Omental fat pad (tissue), 4 donors: ENCODE results near the gene SLC2A9. TPM values are rescaled to one million over a fixed set of nuclear protein-coding genes. Genes with fewer than 3 reads are reported as not detected.

ENCODE experiments used
- ATAC-seq: fragments of 150-250 bp; one replicate; pipeline ENCODE4 v1.9.1; 2016; ENCODE audit warnings: mild to moderate bottlenecking, moderate library complexity; ENCODE audit not compliant: low FRiP score
- DNase-seq: peaks from one replicate; pipeline ENCODE4 v3.0.0-alpha.2; 2019; ENCODE audit warnings: low spot score
- CTCF ChIP-seq, 3 donors: fragments of 450-650 bp; IDR thresholded peaks; one replicate each; pipeline ENCODE4 v1.5.1; 2016 to 2017; ENCODE audit warnings: antibody characterized with exemption in 3 of 3, mild to moderate bottlenecking in 3 of 3, moderate library complexity in 2 of 3
- total RNA-seq, 4 donors: library from RNA; depleted of rRNA; stranded (reverse); fragments of >200 nt; gene quantifications; one replicate each; pipeline ENCODE4 v1.1.0, GENCODE V29; 2016

The SLC2A9 gene
- total RNA-seq, 4 donors from 2014 or later, result 4.7 to 8.5 (median 7.3) TPM

DNA sequence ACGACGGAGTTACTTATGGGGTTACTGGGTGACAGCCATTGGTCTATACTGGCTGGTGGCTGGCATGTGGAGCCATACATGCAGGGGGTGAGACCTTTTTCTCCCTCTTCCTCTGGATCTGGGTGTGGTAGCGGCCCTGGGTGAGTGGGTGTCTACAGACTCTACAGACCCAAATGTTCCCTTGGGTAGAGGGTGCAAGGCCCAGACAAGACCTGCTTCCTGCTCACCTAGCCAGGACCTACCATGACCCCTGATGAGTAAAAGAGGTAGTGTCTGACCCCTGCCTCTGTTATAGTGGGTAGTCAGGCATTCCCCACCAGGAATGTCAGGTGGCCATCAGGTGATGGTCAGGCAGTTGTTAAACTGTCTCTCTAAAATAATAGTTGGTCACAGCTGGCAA, 66.8 kb downstream of the SLC2A9 start:
- ATAC-seq (no peak), DNase-seq (no peak)
- TF ChIP-seq CTCF (IDR thresholded peaks at IDR 0.05), result no peak

- ATAC-seq (no peak), DNase-seq (no peak)
- no peak for TF ChIP-seq CTCF (IDR thresholded peaks at IDR 0.05)
These were observed 68.2 kb downstream of the SLC2A9 start for GRCh38 chr4:9953089-9953488.

- TF ChIP-seq CTCF (IDR thresholded peaks at IDR 0.05), result no peak
- DNase-seq (no peak), ATAC-seq (no peak)
These were observed 68.8 kb downstream of the SLC2A9 start for GRCh38 chr4:9952415-9952950.

DNA sequence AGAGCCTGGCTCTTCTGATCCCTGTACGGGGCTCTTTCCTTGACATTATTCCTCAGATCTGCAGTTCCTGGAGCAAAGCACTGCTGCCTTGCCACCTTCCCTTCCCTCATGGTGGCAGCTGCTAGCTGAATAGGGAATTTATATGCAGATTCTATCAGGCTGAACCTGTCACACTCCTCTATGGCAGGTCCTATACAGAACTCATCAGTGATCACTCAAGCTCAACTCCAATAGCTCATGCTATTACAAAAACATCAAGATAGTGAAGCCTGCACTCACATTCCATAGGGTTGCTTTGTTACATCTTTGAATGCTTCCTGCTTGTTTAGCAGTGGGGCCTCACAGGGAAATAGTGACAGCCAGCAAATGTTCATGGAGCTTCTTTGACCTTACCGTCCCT, 71.7 kb downstream of the SLC2A9 start:
- ATAC-seq, result no peak
- TF ChIP-seq CTCF (IDR thresholded peaks at IDR 0.05), result no peak
- DNase-seq, result no peak

- DNase-seq (no peak), ATAC-seq (no peak)
- no peak for TF ChIP-seq CTCF (IDR thresholded peaks at IDR 0.05)
These were observed 73.9 kb downstream of the SLC2A9 start for GRCh38 chr4:9947168-9948062.

DNA sequence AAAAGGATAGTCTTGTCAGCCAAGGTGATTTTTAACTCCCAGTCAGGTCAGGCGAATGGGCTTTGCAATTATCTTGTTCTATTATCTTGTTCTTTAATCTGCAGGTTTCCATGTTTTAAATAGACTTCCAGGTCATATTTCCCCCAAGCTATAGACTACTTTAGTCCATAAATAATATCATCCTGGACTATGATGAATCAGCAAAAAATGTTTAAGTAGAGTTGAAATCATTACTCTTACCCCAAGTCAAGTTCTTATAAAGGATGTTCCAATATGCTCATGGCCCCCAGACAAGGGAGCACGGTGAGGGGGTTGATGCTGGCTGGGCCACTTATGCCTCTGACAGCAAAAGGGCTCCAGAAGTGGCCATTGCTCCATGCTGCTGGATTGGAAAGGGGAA, 75.1 kb downstream of the SLC2A9 start:
- DNase-seq, result no peak
- no peak for ATAC-seq
- no peak for TF ChIP-seq CTCF (IDR thresholded peaks at IDR 0.05)
